Measurements from ENCODE around the gene KCNIP3.

Gene KCNIP3

DNA sequence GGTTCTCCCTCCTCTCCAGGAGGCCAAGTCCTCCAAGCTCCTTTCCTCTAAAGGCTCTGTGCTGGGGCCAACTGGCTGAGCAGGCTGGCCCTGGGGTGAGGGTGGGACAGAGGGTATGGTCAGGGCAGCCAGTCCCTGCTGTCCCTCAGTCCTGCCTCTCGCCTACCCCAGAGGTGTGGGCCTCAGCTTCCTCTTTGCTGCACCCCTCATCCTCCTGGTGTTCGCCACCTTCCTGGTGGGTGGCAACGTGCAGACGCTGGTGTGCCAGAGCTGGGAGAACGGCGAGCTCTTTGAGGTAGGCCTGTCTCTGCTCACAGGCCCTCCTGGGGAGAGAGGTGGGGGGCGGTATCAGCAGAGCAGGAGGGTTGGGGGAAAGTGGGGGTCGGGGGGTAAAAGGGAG lies 16.1 kb upstream of the KCNIP3 start:
- H3K36me3 Mint-ChIP-seq (ENCODE audit: low read depth), result no peaks in the 10 kb centered on the region
- H3K9me3 Mint-ChIP-seq, result no peaks in the 10 kb centered on the region
- H3K27me3 Mint-ChIP-seq (ENCODE audit: low read depth), result peaks cover 4% of the 10 kb centered on the region
- H3K4me3 Mint-ChIP-seq, result no peak overlapping the region
- H3K4me1 Mint-ChIP-seq, result no peaks in the 10 kb centered on the region
- TF ChIP-seq, protein P1, sequence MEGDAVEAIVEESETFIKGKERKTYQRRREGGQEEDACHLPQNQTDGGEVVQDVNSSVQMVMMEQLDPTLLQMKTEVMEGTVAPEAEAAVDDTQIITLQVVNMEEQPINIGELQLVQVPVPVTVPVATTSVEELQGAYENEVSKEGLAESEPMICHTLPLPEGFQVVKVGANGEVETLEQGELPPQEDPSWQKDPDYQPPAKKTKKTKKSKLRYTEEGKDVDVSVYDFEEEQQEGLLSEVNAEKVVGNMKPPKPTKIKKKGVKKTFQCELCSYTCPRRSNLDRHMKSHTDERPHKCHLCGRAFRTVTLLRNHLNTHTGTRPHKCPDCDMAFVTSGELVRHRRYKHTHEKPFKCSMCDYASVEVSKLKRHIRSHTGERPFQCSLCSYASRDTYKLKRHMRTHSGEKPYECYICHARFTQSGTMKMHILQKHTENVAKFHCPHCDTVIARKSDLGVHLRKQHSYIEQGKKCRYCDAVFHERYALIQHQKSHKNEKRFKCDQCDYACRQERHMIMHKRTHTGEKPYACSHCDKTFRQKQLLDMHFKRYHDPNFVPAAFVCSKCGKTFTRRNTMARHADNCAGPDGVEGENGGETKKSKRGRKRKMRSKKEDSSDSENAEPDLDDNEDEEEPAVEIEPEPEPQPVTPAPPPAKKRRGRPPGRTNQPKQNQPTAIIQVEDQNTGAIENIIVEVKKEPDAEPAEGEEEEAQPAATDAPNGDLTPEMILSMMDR (IDR thresholded peaks at IDR 0.05; ENCODE audit: unreplicated experiment in 3 of 3), result no peak
- no peak overlapping the region for H3K27ac Mint-ChIP-seq

DNA sequence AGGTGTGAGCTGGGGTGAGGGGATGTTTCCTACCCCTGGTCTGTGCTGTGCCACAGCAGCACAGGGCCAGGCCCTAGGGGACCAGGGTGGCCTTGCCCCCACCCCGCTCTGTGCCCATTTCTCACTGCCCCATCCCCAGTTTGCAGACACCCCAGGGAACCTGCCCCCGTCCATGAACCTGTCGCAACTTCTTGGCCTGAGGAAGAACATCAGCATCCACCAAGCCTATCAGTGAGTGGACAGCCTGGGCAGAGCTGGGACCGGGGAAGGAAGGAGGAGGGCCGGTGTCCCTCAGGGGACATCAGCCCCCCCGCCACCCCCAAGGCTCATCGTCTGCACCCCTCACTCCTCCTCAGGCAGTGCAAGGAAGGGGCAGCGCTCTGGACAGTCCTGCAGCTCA lies 15.4 kb upstream of the KCNIP3 start:
- Mint-ChIP-seq H3K4me3 (no peak overlapping the region), H3K9me3 (no peaks in the 10 kb centered on the region), H3K27me3 (ENCODE audit: low read depth) (peaks cover 4% of the 10 kb centered on the region), H3K27ac (no peak overlapping the region), H3K4me1 (no peaks in the 10 kb centered on the region), H3K36me3 (ENCODE audit: low read depth) (no peaks in the 10 kb centered on the region)
- TF ChIP-seq, protein P1 (IDR thresholded peaks at IDR 0.05; ENCODE audit: unreplicated experiment in 3 of 3), result no peak

DNA sequence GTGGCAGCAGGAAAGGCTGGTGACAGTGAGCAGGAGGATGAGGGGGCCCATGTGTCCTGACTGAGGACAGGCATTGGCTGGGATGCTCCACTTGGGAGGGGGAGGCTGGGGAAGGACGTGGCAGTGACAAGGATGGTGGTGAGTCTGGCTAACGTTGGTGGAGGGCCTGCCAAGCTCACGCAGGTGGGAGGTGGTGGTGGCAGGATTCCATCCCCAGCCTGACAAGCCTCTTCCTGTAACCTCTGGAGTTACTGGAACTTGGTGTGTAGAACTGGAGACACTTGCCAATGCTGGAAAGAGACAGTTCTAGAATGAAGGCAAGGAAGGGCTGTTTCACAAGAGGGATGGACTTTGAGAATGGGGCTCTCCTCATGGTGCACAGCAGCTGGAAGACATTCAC lies 14.7 kb upstream of the KCNIP3 start:
- Mint-ChIP-seq H3K4me3 (no peak overlapping the region), H3K4me1 (no peaks in the 10 kb centered on the region), H3K27ac (no peak overlapping the region), H3K27me3 (ENCODE audit: low read depth) (peaks cover 4% of the 10 kb centered on the region), H3K9me3 (no peaks in the 10 kb centered on the region), H3K36me3 (ENCODE audit: low read depth) (no peaks in the 10 kb centered on the region)
- TF ChIP-seq, protein P1 (IDR thresholded peaks at IDR 0.05; ENCODE audit: unreplicated experiment in 3 of 3), result no peak

DNA sequence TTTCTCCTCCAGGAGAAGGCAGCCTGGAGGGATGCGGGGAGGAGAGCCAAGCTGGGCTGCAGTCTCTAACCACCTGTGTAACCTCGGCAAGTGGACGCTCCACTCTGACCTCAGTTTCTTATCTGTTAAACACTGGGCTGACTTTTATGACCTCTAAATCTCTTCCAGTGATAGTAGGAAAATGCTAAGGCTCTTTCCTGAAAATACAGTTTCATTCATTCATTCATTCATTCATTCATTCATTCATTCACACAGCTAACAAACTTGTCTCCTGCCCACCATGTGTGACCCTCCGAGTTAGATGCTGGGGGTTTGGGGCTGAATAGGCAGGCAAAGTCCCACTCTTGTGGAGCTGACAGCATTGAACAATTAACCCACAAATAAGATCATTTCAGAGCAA lies 13.6 kb upstream of the KCNIP3 start:
- no peaks in the 10 kb centered on the region for H3K4me1 Mint-ChIP-seq
- TF ChIP-seq, protein P1 (IDR thresholded peaks at IDR 0.05; ENCODE audit: unreplicated experiment in 3 of 3), result no peak
- no peak overlapping the region for H3K27ac Mint-ChIP-seq
- H3K27me3 Mint-ChIP-seq (ENCODE audit: low read depth), result no peaks in the 10 kb centered on the region
- H3K36me3 Mint-ChIP-seq (ENCODE audit: low read depth), result no peaks in the 10 kb centered on the region
- H3K4me3 Mint-ChIP-seq, result no peak overlapping the region
- H3K9me3 Mint-ChIP-seq, result no peaks in the 10 kb centered on the region

DNA sequence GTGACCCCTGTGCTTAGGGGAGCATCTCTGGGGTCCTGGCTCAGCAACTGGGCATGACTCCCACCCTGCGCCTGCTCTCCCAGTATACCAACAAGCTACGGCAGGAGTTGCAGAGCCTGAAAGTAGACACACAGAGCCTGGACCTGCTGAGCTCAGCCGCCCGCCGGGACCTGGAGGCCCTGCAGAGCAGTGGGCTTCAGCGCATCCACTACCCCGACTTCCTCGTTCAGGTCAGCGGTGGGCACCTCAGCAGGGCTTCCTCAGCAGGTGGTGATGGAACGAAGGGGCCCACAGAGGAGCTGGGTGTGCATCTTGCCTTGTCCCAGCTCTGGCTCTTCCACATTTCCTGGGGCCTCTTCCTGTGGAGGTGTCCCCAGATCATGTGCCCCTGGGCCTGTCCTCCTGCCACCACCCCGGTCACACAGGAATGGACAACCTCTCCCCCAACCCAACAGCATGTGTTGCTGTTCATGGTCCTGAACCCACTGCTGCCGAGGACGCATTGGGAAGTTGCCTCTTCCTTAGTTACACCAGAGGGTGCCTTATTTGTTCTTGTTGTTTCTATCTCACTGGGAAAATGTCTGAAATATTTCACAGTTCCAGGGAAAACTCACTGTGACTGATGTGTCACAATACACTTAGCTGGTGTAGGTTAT lies 12.1 kb upstream of the KCNIP3 start:
- Mint-ChIP-seq H3K9me3 (peaks cover 1% of the 10 kb centered on the region), H3K4me3 (no peak overlapping the region), H3K4me1 (no peaks in the 10 kb centered on the region), H3K27me3 (ENCODE audit: low read depth) (no peaks in the 10 kb centered on the region), H3K27ac (no peak overlapping the region), H3K36me3 (ENCODE audit: low read depth) (peaks cover 2% of the 10 kb centered on the region)
- TF ChIP-seq, protein P1 (IDR thresholded peaks at IDR 0.05; ENCODE audit: unreplicated experiment in 3 of 3), result no peak

DNA sequence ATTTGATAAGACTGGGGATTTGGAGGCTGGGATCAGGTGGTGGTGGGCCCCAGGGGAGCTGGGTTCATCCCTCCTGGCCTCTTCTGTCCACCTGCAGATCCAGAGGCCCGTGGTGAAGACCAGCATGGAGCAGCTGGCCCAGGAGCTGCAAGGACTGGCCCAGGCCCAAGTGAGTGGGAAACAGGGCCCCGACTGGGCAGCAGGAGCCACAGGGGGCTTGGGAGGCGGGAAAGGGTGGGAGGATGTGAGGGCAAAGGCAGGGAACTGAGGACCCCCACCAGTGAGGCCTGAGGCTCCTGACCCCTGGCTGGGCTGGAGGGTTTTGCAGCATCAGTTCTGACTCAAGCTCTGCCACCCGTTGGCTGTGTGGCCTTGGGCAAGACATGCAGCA lies 11.6 kb upstream of the KCNIP3 start:
- TF ChIP-seq, protein P1 (IDR thresholded peaks at IDR 0.05; ENCODE audit: unreplicated experiment in 3 of 3), result no peak
- Mint-ChIP-seq H3K27ac (no peak overlapping the region), H3K4me3 (no peak overlapping the region), H3K4me1 (no peaks in the 10 kb centered on the region), H3K9me3 (peaks cover 6% of the 10 kb centered on the region), H3K36me3 (ENCODE audit: low read depth) (peaks cover 7% of the 10 kb centered on the region), H3K27me3 (ENCODE audit: low read depth) (no peaks in the 10 kb centered on the region)

All from nephron (organoid).